Right lobe of liver (tissue), 4 donors: Measurements from ENCODE around the gene MYL9.

Experiments
- POLR2A ChIP-seq: fragments of 450-650 bp; IDR thresholded peaks from one replicate; pipeline ENCODE4 v1.6.1; 2017; ENCODE audit warnings: antibody characterized with exemption, mild to moderate bottlenecking
- TF ChIP-seq, protein P1 (sequence below), 4 donors: fragments of 200-600 bp in 3 of 4; fragments of 450-650 bp in 1 of 4; IDR thresholded peaks; one replicate each; pipeline versions ENCODE4 v1.5.1 to v1.8.0; 2016 to 2022; ENCODE audit warnings: antibody characterized with exemption in 4 of 4, mild to moderate bottlenecking in 2 of 4
- donor health status: DM: no; HTN: no; CAD: no.
- donor health status: DM: no; HTN: no; CAD: no.
- donor health status: DM: no; HTN: yes; CAD: no.

DNA sequence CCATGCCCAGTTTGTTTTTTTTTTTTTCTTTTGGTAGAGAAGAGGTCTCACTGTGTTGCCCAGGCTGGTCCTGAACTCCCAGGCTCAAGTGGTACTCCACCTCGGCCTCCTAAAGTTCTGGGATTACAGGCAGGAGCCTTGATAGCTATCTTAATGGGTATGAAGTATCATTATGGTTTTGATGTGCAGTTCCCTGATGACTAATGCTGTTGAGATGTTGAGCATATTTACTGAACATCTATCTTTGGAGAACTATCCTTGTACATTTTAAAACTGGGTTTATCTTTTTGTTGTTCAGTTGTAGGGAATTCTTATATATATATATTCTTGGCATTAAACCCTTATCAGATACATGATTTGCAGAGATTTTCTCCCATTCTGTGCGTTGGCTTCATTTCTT is 21.4 kb upstream of the MYL9 start:
- TF ChIP-seq POLR2A = no peak
- TF ChIP-seq, protein P1, sequence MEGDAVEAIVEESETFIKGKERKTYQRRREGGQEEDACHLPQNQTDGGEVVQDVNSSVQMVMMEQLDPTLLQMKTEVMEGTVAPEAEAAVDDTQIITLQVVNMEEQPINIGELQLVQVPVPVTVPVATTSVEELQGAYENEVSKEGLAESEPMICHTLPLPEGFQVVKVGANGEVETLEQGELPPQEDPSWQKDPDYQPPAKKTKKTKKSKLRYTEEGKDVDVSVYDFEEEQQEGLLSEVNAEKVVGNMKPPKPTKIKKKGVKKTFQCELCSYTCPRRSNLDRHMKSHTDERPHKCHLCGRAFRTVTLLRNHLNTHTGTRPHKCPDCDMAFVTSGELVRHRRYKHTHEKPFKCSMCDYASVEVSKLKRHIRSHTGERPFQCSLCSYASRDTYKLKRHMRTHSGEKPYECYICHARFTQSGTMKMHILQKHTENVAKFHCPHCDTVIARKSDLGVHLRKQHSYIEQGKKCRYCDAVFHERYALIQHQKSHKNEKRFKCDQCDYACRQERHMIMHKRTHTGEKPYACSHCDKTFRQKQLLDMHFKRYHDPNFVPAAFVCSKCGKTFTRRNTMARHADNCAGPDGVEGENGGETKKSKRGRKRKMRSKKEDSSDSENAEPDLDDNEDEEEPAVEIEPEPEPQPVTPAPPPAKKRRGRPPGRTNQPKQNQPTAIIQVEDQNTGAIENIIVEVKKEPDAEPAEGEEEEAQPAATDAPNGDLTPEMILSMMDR (IDR thresholded peaks at IDR 0.05) = no peak
